CD14-positive monocyte (primary cell): ENCODE data around the gene SPNS3. TPM values are rescaled to one million over a fixed set of nuclear protein-coding genes. Genes with fewer than 3 reads are reported as not detected.

ENCODE experiments used
- DNase-seq, 3 donors: peaks; one replicate each; pipeline ENCODE4 v3.0.0-alpha.2; 2011 to 2022
- H2AFZ ChIP-seq: 2 replicates; pipeline ENCODE4 v1.6.0; 2012; ENCODE audit warnings: mild to moderate bottlenecking, low read depth, low read length, inconsistent platforms; ENCODE audit not compliant: insufficient read depth, poor library complexity, severe bottlenecking
- H3K27ac ChIP-seq, 2 donors: 1 replicate in 1 of 2; 2 replicates in 1 of 2; pipeline ENCODE4 v1.5.1; 2012 to 2013; ENCODE audit warnings: low read length in 2 of 2, control low read depth in 1 of 2, inconsistent platforms in 1 of 2, low read depth in 1 of 2, mild to moderate bottlenecking in 1 of 2
- H3K27me3 ChIP-seq, 2 donors: one replicate each; pipeline versions ENCODE4 v1.6.0 to v1.6.1; 2011 to 2013; ENCODE audit warnings: low read length in 2 of 2; ENCODE audit not compliant: control insufficient read depth in 2 of 2, insufficient read depth in 2 of 2
- H3K36me3 ChIP-seq, 2 donors: replicated peaks in 1 of 2; 1 replicate in 1 of 2; 2 replicates in 1 of 2; pipeline versions ENCODE4 v1.5.1 to v1.6.1; 2012 to 2013; ENCODE audit warnings: low read length in 2 of 2, control low read depth in 1 of 2, inconsistent platforms in 1 of 2, mild to moderate bottlenecking in 1 of 2; ENCODE audit not compliant: insufficient read depth in 2 of 2, control insufficient read depth in 1 of 2
- H3K4me1 ChIP-seq, 2 donors: 1 replicate in 1 of 2; 2 replicates in 1 of 2; pipeline versions ENCODE4 v1.5.1 to v1.6.1; 2012 to 2013; ENCODE audit warnings: low read length in 2 of 2, control low read depth in 1 of 2, inconsistent platforms in 1 of 2, mild to moderate bottlenecking in 1 of 2, moderate library complexity in 1 of 2; ENCODE audit not compliant: insufficient read depth in 2 of 2, control insufficient read depth in 1 of 2
- H3K4me2 ChIP-seq: replicated peaks from 2 replicates; pipeline ENCODE3; 2012; ENCODE audit warnings: low read length, moderate library complexity, mild to moderate bottlenecking; ENCODE audit not compliant: poor library complexity, severe bottlenecking; ENCODE audit errors: extremely low read depth
- H3K4me3 ChIP-seq, 3 experiments: fragments of 200-600 bp in 1 of 3; sonication (generic) in 1 of 3; replicated peaks in 1 of 3; 1 replicate in 2 of 3; 2 replicates in 1 of 3; pipeline ENCODE4 v1.5.1; 2011 to 2013; ENCODE audit warnings: low read length in 3 of 3, mild to moderate bottlenecking in 3 of 3, control low read depth in 2 of 3, low read depth in 2 of 3, inconsistent platforms in 1 of 3, moderate library complexity in 1 of 3
- H3K79me2 ChIP-seq: 2 replicates; pipeline ENCODE4 v1.6.0; 2012; ENCODE audit warnings: mild to moderate bottlenecking, control low read depth, inconsistent platforms, low read length, moderate library complexity; ENCODE audit not compliant: insufficient read depth
- H3K9ac ChIP-seq: 2 replicates; pipeline ENCODE4 v1.6.0; 2017; ENCODE audit warnings: low read length, mild to moderate bottlenecking; ENCODE audit not compliant: insufficient read depth, poor library complexity, severe bottlenecking
- H3K9me3 ChIP-seq, 2 donors: replicated peaks in 1 of 2; 1 replicate in 1 of 2; 2 replicates in 1 of 2; pipeline versions ENCODE4 v1.5.1 to v1.6.1; 2012 to 2013; ENCODE audit warnings: low read length in 2 of 2, control low read depth in 1 of 2; ENCODE audit not compliant: control insufficient read depth in 1 of 2, insufficient read depth in 1 of 2
- H4K20me1 ChIP-seq: 2 replicates; pipeline ENCODE4 v1.6.0; 2012; ENCODE audit warnings: mild to moderate bottlenecking, low read length, control low read depth, moderate library complexity; ENCODE audit not compliant: insufficient read depth
- H3K27ac Mint-ChIP-seq, 7 donors: one replicate each; pipeline ENCODE4 v1.8.0; 2020; ENCODE audit warnings: mild to moderate bottlenecking in 7 of 7, mixed read lengths in 7 of 7, moderate library complexity in 6 of 7, inconsistent platforms in 2 of 7
- H3K27me3 Mint-ChIP-seq, 3 donors: one replicate each; pipeline ENCODE4 v1.8.0; 2021 to 2022; ENCODE audit warnings: low read depth in 3 of 3, mild to moderate bottlenecking in 3 of 3, mixed read lengths in 3 of 3, moderate library complexity in 3 of 3, inconsistent platforms in 1 of 3
- H3K36me3 Mint-ChIP-seq, 2 donors: one replicate each; pipeline ENCODE4 v1.8.0; 2020; ENCODE audit warnings: mixed read lengths in 2 of 2, inconsistent platforms in 1 of 2, mild to moderate bottlenecking in 1 of 2
- H3K4me1 Mint-ChIP-seq: one replicate; pipeline ENCODE4 v1.8.0; 2020; ENCODE audit warnings: mild to moderate bottlenecking, mixed read lengths
- H3K4me3 Mint-ChIP-seq, 2 donors: one replicate each; pipeline ENCODE4 v1.8.0; 2020; ENCODE audit warnings: mild to moderate bottlenecking in 2 of 2, mixed read lengths in 2 of 2, moderate library complexity in 1 of 2
- H3K9me3 Mint-ChIP-seq, 7 donors: one replicate each; pipeline ENCODE4 v1.8.0; 2020 to 2022; ENCODE audit warnings: mixed read lengths in 7 of 7, mild to moderate bottlenecking in 6 of 7, moderate library complexity in 6 of 7, inconsistent platforms in 2 of 7
- WGBS: methylation state at CpG from one replicate; pipeline ENCODE4 v1.1.5; 2013; ENCODE audit warnings: missing lambda C conversion rate; ENCODE audit not compliant: insufficient coverage; 5-methylcytosine and 5-hydroxymethylcytosine counted together
- intact Hi-C, 2 donors: fragments of 100-400 bp; cut with micrococcal nuclease; formaldehyde crosslinking; loops; one replicate each; pipeline versions ENCODE4 v1.15.0 to v1.15.1; 2023
- polyA plus RNA-seq, 3 donors: library from polyadenylated mRNA; depleted of rRNA in 1 of 3; unstranded in 2 of 3; stranded (reverse) in 1 of 3; fragments of 300-500 nt in 2 of 3; fragments of >200 nt in 1 of 3; fragmentation: Illumina TruSeq in 2 of 3; gene quantifications; 1 replicate in 2 of 3; 2 replicates in 1 of 3; pipeline ENCODE4 v1.2.3, GENCODE V29; 2012 to 2021
- TF ChIP-seq, protein P1 (sequence below): fragments of 200-600 bp; IDR thresholded peaks from one replicate; pipeline ENCODE4 v1.8.0; 2022; ENCODE audit warnings: antibody characterized with exemption, mild to moderate bottlenecking

Gene SPNS3
- polyA plus RNA-seq, 3 donors = 2.3 to 5.7 (median 4.5) TPM

GRCh38 chr17:4440690-4441686, 7.2 kb downstream of the SPNS3 start:
- Histone ChIP-seq H3K4me1 (peaks cover 42 to 46% of the 10 kb centered on the region in 2 donors), H2AFZ (no peak overlapping the region), H3K4me2 (no peak overlapping the region), H3K4me3 (no peak overlapping the region), H3K27ac (no peak overlapping the region), H3K9ac (no peak overlapping the region), H3K27me3 (no peaks in the 10 kb centered on the region), H3K9me3 (no peaks in the 10 kb centered on the region), H3K36me3 (peaks cover 8 to 18% of the 10 kb centered on the region in 2 donors), H3K79me2 (peaks cover 72% of the 10 kb centered on the region), H4K20me1 (no peaks in the 10 kb centered on the region)
- H3K9me3 Mint-ChIP-seq = no peaks in the 10 kb centered on the region
- intact Hi-C loops = no loop called here
- H3K36me3 Mint-ChIP-seq = peaks cover 18 to 27% of the 10 kb centered on the region in 2 donors
- H3K4me3 Mint-ChIP-seq = no peak overlapping the region
- DNase-seq = no peak
- no peaks in the 10 kb centered on the region for H3K27me3 Mint-ChIP-seq
- H3K27ac Mint-ChIP-seq = no peak overlapping the region
- TF ChIP-seq, protein P1, sequence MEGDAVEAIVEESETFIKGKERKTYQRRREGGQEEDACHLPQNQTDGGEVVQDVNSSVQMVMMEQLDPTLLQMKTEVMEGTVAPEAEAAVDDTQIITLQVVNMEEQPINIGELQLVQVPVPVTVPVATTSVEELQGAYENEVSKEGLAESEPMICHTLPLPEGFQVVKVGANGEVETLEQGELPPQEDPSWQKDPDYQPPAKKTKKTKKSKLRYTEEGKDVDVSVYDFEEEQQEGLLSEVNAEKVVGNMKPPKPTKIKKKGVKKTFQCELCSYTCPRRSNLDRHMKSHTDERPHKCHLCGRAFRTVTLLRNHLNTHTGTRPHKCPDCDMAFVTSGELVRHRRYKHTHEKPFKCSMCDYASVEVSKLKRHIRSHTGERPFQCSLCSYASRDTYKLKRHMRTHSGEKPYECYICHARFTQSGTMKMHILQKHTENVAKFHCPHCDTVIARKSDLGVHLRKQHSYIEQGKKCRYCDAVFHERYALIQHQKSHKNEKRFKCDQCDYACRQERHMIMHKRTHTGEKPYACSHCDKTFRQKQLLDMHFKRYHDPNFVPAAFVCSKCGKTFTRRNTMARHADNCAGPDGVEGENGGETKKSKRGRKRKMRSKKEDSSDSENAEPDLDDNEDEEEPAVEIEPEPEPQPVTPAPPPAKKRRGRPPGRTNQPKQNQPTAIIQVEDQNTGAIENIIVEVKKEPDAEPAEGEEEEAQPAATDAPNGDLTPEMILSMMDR = no peak
- H3K4me1 Mint-ChIP-seq = peaks cover 48% of the 10 kb centered on the region
- WGBS = 96% methylated on average over 7 of the region's 16 CpGs

DNA sequence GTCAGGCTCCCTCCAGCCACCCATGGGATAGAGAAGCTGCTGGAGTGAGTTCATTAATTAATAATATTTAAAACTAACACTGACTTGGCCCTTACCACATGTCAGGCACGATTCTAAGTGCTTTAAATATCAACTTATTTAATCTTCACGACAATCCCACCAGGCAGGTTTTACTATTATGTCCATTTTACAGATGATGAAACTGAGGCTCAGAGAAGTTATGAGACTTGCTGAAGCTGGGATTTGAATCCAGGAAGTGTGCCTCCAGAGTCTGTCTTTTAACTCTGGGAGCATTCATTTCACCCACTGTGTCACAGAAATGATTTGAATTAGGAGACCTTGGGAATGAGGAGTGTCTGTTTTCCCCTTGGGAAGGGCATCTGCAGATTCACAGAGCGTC, 8.8 kb downstream of the SPNS3 start:
- TF ChIP-seq, protein P1 = no peak
- H4K20me1 ChIP-seq = no peaks in the 10 kb centered on the region

More for the DNA sequence above, 8.8 kb downstream of the SPNS3 start:
- H3K79me2 ChIP-seq = peaks cover 62% of the 10 kb centered on the region
- Mint-ChIP-seq H3K27ac (no peak overlapping the region), H3K9me3 (no peaks in the 10 kb centered on the region), H3K4me1 (peaks cover 33% of the 10 kb centered on the region), H3K4me3 (no peak overlapping the region), H3K36me3 (peaks cover 31 to 36% of the 10 kb centered on the region in 2 donors), H3K27me3 (no peaks in the 10 kb centered on the region)
- peaks cover 26 to 31% of the 10 kb centered on the region in 2 donors for H3K4me1 ChIP-seq
- WGBS = 100% methylated on average over 1 of the region's 3 CpGs
- no peak overlapping the region for H2AFZ ChIP-seq
- DNase-seq = no peak
- no peak overlapping the region for H3K9ac ChIP-seq
- H3K27me3 ChIP-seq = no peaks in the 10 kb centered on the region
- H3K27ac ChIP-seq = no peak overlapping the region
- H3K36me3 ChIP-seq = peaks cover 10 to 31% of the 10 kb centered on the region in 2 donors
- H3K4me3 ChIP-seq = no peak overlapping the region
- intact Hi-C loops = no loop called here
- H3K4me2 ChIP-seq = no peak overlapping the region
- no peaks in the 10 kb centered on the region for H3K9me3 ChIP-seq
